Bone marrow (tissue), 2 donors: ENCODE results near the gene ZNF346.
"Not testable (repeated sequence)": the region's sequence is repeated elsewhere in the genome, so short reads cannot be mapped to it uniquely, and the experiment has no call there.

Experiments used
- DNase-seq, 2 donors: peaks; one replicate each; lab custom pipeline; 2025; lab: John Stamatoyannopoulos, UW

ZNF346 gene, protein sequence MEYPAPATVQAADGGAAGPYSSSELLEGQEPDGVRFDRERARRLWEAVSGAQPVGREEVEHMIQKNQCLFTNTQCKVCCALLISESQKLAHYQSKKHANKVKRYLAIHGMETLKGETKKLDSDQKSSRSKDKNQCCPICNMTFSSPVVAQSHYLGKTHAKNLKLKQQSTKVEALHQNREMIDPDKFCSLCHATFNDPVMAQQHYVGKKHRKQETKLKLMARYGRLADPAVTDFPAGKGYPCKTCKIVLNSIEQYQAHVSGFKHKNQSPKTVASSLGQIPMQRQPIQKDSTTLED

DNA sequence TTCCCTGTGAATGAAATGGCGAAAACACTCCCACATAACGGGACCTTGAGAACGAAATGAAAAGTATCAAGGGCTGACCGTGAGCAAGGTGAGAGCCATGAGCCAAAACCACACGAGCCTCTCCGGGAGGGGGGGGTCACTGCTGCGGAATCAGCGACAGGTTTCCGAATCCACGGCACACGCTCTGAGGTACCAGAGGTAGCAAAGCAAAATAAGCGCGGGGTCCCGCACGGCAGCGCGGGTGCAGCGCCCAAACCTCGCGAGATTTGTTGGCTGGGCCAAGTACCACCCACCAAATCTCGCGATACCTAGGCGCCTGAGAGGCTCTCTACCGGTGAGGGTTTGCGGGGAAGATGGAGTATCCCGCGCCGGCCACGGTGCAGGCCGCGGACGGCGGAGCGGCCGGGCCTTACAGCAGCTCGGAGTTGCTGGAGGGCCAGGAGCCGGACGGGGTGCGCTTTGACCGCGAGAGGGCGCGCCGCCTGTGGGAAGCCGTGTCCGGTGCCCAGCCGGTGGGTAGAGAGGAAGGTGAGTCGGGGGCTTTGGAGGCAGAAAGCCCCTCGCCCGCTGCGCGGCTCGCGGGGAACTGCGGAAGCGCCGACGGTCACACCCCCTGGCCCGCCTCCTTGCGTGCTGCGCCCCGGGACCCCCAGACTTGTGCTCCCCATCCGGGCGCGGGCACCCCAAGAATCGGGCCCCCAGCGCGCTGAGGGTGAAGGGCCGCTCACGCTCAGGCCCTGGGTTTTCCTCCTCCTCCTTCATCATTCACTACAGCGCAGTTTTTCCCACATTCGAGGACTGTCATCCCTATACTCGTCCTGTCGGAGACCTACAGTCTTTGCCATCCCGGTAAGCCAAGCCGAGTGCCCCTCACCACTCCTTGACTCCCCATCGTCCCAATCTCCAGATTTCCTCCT, at the start of gene ZNF346:
Gene ZNF346 (plus strand): TSS at position 311 of the 917 bp plus-strand sequence. CDS start 43 bp downstream, at position 354.
- peak; percentile 79 to 85 for DNase-seq

DNA sequence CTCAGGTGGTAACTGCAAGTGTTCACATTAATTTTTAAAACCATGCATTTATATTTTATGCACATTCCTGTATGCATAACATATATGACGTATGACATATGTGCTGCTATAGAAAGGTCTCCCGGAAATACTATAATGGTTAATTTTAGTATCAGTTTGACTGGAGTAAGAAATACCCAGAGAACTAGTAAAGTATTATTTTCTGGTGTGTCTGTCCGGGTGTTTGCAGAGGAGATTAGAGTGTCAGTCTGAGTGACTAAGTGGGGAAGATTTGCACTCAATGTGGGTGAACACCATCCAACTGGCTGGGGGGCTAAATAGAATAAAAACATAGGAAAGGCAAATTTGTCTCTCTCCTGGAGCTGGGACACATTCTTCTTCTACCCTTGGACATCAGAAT, 42.8 kb upstream of the ZNF346 start:
- no peak for DNase-seq

DNA sequence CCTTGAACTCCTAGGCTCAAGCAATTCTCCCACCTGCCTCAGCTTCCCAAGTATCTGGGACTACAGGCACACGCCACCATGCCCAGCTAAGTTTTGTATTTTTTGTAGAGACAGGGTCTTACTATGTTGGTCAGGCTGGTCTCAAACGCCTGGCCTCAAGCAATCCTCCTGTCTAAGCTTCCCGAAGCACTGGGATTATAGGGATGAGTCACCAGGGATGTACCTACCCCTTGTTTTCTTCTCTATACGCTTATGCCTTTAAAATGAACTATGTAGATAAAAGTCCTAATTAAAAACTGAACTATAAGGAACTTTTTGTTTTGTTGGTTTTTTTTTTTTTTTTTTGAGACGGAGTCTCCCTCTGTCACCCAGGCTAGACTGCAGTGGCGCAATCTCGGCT, 41.7 kb upstream of the ZNF346 start:
- no peak for DNase-seq

DNA sequence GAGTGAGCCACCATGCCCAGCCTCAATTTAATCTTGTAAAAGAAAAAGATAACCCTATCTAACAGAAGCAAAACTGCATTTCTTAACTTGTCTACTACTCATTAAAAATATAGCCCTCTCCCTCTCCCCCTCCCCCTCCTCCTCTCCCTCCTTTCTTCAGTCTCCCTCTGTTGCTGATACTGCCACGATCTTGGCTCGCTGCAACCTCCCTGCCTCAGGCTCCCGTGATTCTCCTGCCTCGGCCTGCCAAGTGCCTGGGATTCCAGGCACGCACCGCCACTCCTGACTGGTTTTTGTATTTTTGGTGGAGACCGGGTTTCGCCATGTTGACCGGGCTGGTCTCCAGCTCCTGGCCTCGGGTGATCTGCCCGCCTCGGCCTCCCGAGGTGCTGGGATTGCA, 39.4 kb upstream of the ZNF346 start:
- not testable (repeated sequence) for DNase-seq

DNA sequence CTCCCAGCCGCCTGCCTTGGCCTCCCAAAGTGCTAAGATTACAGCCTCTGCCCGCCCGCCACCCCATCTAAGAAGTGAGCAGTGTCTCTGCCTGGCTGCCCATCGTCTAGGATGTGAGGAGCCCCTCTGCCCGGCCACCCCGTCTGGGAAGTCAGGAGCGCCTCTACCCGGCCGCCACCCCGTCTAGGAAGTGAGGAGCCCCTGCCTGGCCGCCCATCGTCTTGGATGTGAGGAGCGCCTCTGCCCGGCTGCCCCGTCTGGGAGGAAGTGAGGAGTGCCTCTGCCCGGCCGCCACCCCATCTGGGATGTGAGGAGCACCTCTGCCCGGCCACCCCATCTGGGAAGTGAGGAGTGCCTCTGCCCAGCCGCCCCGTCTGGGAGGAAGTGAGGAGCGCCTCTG, 38.9 kb upstream of the ZNF346 start:
- not testable (repeated sequence) for DNase-seq

DNA sequence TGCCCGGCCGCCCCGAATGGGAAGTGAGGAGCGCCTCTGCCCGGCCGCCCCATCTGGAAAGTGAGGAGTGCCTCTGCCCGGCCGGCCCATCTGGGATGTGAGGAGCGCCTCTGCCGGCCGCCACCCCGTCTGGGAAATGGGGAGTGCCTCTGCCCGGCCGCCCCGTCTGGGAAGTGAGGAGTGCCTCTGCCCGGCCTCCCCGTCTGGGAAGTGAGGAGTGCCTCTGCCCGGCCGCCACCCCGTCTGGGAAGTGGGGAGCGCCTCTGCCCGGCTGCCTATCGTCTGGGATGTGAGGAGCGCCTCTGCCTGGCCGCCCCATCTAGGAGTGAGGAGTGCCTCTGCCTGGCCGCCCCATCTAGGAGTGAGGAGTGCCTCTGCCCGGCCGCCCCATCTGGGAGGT, 38.3 kb upstream of the ZNF346 start:
- DNase-seq = not testable (repeated sequence)

DNA sequence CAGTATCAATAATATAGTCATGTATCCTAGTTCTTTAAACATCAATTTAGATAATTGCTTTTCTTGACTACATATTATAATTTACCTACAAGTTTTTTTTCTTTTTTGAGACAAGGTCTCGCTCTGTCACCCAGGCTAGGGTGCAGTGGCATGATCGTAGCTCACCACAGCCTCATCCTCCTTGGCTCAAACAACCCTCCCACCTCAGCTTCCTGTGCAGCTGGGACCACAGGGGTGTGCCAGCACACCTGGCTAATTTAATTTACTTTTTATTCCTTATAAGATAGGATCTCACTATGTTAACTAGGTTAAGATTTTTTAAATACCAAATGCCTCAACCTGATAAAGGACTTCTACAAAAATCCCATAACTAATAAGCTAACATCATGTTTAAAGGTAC, 37.0 kb upstream of the ZNF346 start:
- DNase-seq = no peak

DNA sequence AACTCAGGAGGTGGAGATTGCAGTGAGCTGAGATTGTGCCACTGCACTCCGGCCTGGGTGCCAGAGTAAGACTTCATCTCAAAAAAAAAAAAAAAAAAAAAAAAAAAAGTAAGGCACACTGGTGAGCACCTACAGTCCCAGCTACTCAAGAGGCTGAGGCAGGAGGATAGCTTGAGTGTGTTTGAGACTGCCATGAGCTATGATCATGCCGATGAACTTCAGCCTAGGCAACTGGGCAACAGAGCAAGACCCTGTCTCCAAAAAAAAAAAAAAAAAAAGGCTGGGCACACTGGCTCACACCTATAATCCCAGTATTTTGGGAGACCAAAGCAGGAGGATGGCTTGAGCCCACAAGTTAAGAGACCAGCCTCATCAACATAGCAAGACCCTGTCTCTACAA, 36.2 kb upstream of the ZNF346 start:
- no peak for DNase-seq

DNA sequence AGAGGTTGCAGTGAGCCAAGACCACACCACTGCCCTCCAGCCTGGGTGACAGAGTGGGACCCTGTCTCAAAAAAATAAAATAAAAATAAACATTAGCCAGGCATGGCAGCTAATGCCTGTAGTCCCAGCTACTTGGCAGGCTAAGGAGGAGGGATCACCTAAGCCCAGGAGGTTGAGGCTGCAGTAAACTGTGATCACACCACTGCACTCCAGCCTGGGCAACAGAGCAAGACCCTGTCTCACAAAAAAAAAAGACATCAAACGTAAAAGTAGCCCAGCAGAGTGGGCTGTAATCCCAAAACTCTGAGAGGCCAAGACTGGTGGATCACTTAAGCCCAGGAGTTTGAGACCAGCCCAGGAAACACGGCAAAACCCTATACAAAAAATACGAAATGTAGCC, 34.9 kb upstream of the ZNF346 start:
- no peak for DNase-seq

DNA sequence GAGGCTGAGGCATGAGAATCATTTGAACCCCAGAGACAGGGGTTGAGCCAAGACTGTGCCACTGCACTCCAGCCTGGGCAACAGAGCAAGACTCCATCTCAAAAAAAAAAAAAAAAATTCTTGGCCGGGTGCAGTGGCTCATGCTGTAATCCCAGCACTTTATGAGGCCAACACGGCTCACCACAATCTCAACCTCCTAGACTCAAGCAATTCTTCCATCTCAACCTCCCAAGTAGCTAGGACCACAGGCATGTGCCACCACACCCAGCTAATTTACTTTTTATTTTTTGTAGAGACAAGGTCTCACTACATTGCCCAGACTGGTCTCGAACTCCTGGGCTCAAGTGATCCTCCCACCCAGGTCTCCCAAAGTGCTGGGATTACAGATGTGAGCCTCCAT, 29.4 kb upstream of the ZNF346 start:
- DNase-seq = not testable (repeated sequence)

DNA sequence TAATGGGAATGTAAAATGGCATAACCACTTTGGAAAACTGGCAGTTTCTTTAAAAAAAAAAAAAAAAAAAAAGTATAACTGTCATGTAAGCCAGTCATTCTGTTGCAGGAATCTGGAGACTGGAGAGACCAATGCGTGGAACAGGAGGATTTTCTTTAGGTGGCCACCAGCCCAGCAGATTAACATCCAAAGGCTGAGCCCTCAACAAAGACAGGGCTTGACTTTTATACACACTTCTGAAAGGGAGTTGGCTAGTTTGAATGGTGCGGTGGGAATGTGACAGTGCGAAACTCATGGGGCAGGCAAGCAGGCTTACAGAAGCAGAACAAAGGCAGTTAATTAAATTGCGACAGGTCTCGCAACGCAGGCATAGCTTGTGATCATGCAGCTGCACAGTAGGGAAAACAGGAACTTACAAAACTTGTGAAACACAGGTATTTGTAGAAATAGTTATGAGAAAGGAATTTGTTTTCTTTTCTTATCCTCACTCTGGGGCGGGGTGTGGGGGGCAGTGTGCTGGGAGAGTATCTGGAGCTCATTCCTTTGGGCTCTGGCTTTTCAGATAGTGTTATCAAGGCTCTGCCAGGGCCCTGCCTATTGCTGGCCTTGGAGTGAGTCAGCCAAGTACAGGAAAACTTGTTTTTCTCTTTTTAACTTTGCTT, 27.9 kb upstream of the ZNF346 start:
- DNase-seq = peak; percentile 41 to 92

DNA sequence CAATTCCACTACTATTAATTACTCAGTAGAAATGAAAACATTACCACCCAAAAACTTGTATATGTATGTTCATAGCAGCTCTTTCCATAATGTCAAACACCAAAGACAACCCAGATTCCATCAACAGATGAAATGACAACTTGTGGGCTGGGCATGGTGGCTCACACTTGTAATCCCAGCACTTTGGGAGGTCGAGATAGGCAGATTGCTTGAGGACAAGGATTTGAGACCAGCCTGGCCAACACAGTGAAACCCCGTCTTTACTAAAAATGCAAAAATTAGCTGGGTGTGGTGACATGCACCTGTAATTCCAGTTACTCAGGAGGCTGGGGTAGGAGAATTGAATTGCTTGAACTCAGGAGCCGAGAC, 27.4 kb upstream of the ZNF346 start:
- DNase-seq = no peak

DNA sequence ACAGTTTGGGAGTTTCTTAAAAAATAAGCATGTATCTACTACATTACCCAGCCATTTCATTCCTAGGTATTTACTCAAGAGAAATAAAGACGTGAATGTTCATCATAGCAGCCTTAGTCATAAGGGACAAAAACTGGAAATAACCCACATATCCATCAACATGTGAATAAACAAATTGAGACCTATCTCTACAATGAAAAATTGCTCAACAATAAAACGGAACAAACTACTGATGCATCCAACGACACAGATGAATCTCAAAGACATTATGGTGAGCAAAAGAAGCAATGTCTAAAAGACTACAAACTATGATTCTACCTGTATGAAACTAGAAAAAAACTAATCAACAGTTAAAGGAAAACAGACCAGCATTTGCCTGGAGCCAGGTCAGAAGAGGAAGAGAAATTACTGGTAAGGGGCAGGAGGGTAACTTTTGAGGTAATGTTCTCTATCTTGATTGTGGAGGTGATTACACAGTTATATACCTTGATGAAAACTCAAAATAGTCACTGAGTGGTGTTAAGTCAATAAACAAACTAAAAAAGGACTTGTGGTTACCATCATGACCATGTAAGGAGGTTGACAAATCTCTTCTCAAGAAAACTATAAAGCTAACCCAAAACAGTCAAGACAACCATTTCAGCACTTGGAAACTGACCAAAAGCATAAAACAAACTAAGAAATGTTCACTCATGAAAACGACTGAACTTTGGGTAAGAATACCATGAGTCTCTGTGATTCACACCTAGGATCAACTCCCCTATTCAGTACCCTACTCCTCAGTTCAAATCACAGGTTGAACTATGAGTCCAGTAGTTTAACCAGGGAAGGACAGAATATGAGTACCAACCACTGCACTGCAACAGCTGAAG, 26.4 kb upstream of the ZNF346 start:
- no peak for DNase-seq

DNA sequence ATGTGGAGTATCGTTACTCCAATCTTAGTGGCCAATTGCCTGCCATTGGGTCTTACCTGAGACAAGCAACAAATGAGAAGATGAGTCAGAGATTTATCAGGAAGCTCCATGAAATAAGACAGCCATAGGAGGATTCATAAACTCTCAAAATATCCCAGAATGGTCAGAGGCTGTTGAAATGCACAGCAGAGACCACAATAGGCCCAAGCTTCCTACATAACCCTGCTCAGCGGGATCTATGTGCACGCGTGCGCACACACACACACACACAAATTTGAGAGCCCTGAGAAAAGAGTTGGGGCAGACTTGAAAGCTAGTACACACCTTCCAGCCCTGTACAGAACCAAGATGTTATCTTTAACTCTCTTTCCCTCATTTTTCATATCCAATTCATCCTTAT, 25.7 kb upstream of the ZNF346 start:
- no peak for DNase-seq

DNA sequence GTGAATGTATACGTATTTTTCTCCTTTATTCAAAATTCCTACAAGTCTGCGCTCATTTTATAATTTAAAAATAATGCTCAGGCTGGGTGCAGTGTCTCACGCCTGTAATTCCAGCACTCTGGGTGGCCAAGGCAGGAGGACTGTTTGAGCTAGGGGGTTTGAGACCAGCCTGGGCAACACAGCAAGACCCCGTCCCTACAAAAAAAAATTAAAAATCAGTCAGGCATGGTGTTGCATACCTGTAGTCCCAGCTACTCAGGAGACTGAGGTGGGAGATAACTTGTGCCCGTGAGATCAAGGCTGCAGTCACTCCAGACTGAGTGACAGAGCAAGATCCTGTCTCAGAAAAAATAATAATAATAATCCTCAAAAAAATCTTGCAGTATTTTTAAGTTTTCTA, 23.7 kb upstream of the ZNF346 start:
- no peak for DNase-seq

DNA sequence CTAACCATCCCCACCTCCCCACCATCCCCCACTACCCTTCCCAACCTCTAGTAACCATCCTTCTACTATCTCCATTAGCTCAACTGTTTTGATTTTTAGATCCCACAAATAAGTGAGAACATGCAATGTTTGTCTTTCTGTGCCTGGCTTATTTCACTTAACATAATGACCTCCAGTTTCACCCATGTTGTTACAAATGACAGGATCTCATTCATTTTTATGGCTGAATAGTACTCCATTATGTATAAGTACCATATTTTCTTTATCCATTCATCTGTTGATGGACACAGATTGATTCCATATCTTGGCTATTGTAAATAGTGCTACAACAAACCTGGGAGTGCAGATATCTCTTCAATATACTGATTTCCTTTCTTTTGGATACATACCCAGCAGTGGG, 23.0 kb upstream of the ZNF346 start:
- DNase-seq = not testable (repeated sequence)

DNA sequence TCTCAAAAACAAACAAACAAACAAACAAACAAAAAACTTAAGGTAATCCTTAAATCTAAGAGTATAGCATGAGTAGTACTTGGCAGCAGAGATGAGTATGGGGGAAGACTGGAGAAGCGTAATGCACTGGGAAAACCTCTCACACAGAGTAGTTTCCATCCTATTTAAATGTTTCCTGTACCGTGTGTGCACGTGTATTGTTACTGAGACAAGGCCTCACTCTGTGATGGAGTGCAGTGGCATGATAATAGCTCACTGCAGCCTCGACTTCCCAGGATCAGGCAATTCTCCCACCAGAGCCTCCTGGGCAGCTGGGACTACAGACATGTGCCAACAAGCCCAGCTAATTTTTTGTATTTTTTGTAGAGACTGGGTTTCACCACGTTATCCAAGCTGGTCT, 18.8 kb upstream of the ZNF346 start:
- DNase-seq = no peak

DNA sequence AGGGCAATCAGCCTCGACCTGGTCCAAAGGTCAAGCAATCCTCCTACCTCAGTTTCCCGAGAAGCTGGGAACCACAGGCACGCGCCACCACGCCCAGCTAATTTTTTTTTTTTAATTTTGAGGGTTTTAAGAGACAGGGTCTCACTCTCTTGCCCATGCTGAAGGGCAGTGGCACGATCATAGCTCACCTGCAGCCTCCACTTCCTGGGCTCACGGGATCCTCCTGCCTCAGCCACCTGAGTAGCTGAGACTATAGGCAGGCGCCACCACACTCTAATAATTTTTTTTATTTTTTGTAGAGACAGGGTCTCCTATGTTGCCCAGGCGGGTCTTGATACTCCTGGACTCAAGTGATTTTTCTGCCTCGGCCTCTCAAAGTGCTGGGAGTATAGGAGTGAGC, 17.5 kb upstream of the ZNF346 start:
- no peak for DNase-seq

DNA sequence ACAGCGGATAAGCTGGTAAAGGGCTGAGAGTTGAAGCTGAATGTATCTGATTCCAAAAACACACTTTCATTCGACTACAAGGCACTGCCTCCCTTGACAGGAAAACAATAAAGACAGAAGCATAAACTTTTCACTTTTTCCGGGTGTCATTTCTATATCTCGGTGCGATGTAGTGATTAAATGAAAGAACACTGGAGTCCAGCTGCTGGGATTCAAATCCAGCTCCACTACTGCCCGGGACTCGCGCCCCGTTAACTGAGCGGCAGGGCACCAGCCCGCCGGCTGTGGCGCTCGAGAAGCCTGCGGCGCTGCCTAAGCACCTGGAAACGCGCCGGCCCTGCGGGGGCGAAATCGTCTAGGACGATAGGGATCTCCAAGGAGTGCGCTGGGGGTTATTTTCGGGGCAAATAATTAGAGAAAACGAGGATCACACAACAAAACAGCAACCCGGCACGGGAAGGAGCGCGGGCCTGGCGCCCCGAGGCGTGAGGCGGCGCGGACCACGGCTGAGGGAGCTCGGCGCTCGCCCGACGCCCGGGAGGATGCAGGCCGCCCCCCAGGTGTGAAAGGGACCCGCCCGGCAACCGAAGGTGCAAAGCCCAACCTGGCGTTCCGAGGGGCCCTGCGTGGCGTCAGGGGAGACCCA, 16.8 kb upstream of the ZNF346 start:
- peak; percentile 16 to 74 for DNase-seq

DNA sequence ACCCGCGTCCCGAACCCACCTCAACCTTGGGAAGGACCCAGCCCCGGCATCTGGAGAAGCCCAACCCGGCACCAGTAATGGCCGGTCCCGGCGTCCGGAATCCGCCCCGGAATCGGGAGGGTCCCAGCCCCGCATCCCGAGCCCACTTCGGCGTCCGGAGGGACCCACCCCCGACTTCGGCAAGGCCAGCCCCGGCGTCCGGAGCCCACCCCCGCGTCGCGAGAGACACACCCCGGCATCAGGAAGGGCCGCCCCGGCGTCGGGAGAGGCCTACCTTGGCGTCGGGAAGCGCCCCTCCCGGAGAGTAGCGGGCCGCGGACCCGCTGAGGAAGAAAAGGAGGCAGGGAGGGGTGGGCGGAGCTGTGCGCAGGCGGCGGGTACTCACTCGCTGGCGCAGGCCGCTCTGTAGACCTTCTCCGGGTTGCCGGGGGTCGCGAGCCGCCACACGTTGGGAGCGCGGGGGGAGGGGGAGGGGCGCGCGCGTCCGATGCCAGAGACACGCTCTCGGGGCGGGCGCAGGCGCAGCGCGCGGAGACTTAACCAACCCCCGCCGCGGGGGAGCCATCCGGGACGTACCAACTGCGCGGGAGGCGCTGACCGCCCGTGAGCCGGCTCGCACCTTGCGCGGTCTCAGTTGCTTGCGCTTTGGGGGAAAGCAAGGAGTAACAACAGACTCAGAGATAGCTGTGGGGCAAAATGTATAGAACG, 16.1 kb upstream of the ZNF346 start, which contains the start of gene UIMC1:
Gene UIMC1 (minus strand): TSS at position 515 of the 708 bp plus-strand sequence. CDS start 24,164 bp downstream, outside the sequence.
- peak; percentile 69 to 95 for DNase-seq
